ENCODE measurements around the gene DDX51. TPM values are rescaled to one million over a fixed set of nuclear protein-coding genes. Genes with fewer than 3 reads are reported as not detected.

Gene DDX51
- total RNA-seq, 1 donor from 2014 or later: 39.9 TPM

DNA sequence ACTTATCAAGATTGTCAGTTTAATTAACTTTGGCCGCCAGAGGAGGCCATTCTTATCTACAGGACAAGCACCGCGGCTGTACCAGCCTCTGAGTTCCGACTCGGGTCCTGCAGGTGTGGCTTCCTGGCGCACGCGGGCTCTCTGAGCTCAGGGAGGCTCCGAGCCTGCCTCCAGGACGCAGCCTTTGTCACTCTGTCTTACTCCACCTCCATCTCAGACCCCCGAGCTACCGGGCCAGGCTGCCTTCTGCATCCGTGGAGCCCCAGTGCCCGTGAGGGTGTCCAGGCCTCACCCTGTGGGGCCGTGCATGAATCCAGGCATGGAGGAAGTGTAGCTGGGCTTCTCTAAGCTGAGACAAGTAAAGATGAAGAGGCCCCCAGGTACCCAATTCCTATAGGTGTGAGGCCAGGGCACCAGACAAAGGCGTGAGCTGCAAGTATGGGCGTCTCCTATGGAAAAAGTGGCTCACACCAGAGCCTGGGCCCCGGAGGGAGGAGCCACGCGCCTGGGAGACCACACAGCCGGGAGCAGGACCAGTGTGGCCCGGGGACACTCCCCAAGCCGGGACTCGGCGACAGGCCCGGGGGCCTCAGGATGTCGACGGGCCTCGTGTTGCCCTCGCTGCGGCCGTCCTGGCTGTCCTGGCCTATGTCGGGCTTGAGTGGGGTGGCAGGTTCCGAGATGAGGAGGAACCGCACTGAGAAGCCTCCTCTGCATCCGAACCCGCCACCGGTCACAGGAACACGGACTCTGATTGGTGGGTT lies 42.9 kb upstream of the DDX51 start:
- Mint-ChIP-seq H3K27me3 (no peaks in the 10 kb centered on the region), H3K9me3 (peaks cover 9% of the 10 kb centered on the region), H3K4me1 (peaks cover 16% of the 10 kb centered on the region), H3K36me3 (ENCODE audit: low read depth) (peaks cover 2% of the 10 kb centered on the region), H3K27ac (no peak overlapping the region), H3K4me3 (no peak overlapping the region)
- TF ChIP-seq CTCF (IDR thresholded peaks at IDR 0.05): no peak
- ATAC-seq (ENCODE audit: low read depth): no peak
- intact Hi-C loops (cut with micrococcal nuclease): no loop called here
- DNase-seq: no peak
- CTCF ChIA-PET: no interaction called here
- POLR2A ChIA-PET: no interaction called here

- H3K4me1 Mint-ChIP-seq: peaks cover 16% of the 10 kb centered on the region
- DNase-seq: no peak
- H3K36me3 Mint-ChIP-seq (ENCODE audit: low read depth): peaks cover 2% of the 10 kb centered on the region
- TF ChIP-seq CTCF (IDR thresholded peaks at IDR 0.05): no peak
- H3K9me3 Mint-ChIP-seq: peaks cover 9% of the 10 kb centered on the region
- CTCF ChIA-PET: no interaction called here
- no peak overlapping the region for H3K4me3 Mint-ChIP-seq
- no peaks in the 10 kb centered on the region for H3K27me3 Mint-ChIP-seq
- H3K27ac Mint-ChIP-seq: no peak overlapping the region
- intact Hi-C loops (cut with micrococcal nuclease): no loop called here
- POLR2A ChIA-PET: no interaction called here
- ATAC-seq (ENCODE audit: low read depth): no peak
Observed at GRCh38 chr12:132186208-132186856, 42.2 kb upstream of the DDX51 start.

DNA sequence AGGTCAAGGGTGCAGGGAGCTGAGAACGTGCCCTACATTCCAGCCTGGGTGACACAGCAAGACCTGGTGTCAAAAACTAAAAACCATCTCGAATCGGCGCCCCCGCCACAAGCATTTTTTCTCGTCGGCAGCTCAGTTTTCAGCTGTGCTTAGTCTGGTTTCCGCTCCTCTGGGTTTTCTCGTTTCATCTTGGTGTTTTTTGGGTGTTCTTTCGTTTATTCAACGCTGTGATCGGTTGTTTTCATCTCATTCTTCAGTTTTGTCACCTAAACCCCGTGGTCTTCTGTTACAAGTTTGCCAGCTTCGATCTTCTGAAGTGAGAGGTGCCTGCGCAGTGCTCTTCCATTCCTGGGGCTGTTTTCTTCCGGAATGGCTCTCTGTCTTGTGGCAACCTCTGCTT lies 41.6 kb upstream of the DDX51 start:
- ATAC-seq (ENCODE audit: low read depth) (no peak), DNase-seq (no peak)
- ChIA-PET POLR2A (no interaction called here), CTCF (no interaction called here)
- intact Hi-C loops (cut with micrococcal nuclease): no loop called here
- Mint-ChIP-seq H3K4me3 (no peak overlapping the region), H3K9me3 (peaks cover 9% of the 10 kb centered on the region), H3K4me1 (peaks cover 13% of the 10 kb centered on the region), H3K36me3 (ENCODE audit: low read depth) (peaks cover 2% of the 10 kb centered on the region), H3K27me3 (no peaks in the 10 kb centered on the region), H3K27ac (no peak overlapping the region)
- no peak for TF ChIP-seq CTCF (IDR thresholded peaks at IDR 0.05)

DNA sequence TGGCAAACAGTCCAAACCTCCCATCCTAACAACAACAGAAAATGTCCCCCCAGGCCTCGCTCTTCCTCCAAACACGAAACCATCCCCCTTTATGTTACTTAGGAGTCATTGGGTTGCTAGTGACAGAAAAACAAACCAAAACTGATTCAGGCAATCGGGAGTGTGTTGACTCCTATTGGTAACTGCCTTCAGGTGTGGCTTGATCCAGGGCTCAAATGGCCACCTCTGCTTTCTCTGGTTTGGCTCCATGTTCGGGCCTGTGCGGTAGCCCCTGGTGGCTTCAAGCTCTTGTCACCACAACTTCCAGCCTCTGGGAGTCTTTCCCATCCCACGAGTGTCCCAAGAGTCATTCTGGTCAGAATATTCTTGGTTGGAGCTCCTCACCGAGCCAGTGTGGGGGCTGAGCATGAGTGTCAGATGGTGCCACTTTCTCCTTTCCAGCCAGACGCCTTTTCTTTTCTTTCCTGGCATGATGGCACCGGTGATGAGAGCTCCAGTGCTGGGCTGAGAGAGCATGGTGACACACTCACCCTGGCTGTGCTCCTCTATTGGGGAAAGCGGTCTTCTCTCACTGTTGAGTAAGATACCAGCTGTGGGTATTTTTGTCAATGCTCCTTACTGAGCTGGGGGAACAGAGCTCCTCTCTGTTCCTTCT lies 38.7 kb upstream of the DDX51 start:
- ATAC-seq (ENCODE audit: low read depth): no peak

More for the DNA sequence above, 38.7 kb upstream of the DDX51 start:
- Mint-ChIP-seq H3K27me3 (peaks cover 8% of the 10 kb centered on the region), H3K36me3 (ENCODE audit: low read depth) (no peaks in the 10 kb centered on the region), H3K9me3 (peaks cover 9% of the 10 kb centered on the region), H3K4me1 (peaks cover 6% of the 10 kb centered on the region), H3K27ac (no peak overlapping the region), H3K4me3 (no peak overlapping the region)
- ChIA-PET POLR2A (no interaction called here), CTCF (no interaction called here)
- DNase-seq: no peak
- intact Hi-C loops (cut with micrococcal nuclease): no loop called here
- no peak for TF ChIP-seq CTCF (IDR thresholded peaks at IDR 0.05)

All from activated B cell treated with CpG ODN at 0.5 μM for 24 hours (primary cell).